NB4 (cell line): ENCODE data around the gene EML3.
"Not testable (repeated sequence)": the region's sequence is repeated elsewhere in the genome, so short reads cannot be mapped to it uniquely, and the experiment has no call there.

Source experiments
- DNase-seq: peaks from one replicate; pipeline ENCODE4 v3.0.0; 2010; ENCODE audit warnings: low read depth
- H3K4me3 ChIP-seq: one replicate; pipeline ENCODE4 v1.5.1; 2011; ENCODE audit warnings: mild to moderate bottlenecking, low read depth, low read length, moderate library complexity
- CTCF ChIP-seq: IDR thresholded peaks from one replicate; pipeline ENCODE4 v1.5.1; 2012; ENCODE audit warnings: low read depth, low read length
- MAX ChIP-seq: IDR thresholded peaks from 2 replicates; pipeline ENCODE4 v1.6.1; 2011; ENCODE audit warnings: low read depth, low read length
- MYC ChIP-seq: IDR thresholded peaks from 2 replicates; pipeline ENCODE4 v1.6.1; 2011; ENCODE audit warnings: low read depth, low read length
- POLR2A ChIP-seq: IDR thresholded peaks from 2 replicates; pipeline ENCODE4 v1.6.1; 2011; ENCODE audit warnings: mild to moderate bottlenecking; ENCODE audit not compliant: insufficient read length; ENCODE audit errors: extremely low read depth

The EML3 gene

GRCh38 chr11:62593434-62594044, 19.0 kb downstream of the EML3 start:
- H3K4me3 ChIP-seq, result no peak overlapping the region
- TF ChIP-seq CTCF, result peak; percentile 90
- peak; percentile 94 for TF ChIP-seq MAX
- peak; percentile 94 for TF ChIP-seq MYC
- no peak for TF ChIP-seq POLR2A
- peak; percentile 94 for DNase-seq

GRCh38 chr11:62592989-62593421, 19.6 kb downstream of the EML3 start:
- TF ChIP-seq POLR2A, result no peak
- TF ChIP-seq MAX, result no peak
- no peak for TF ChIP-seq CTCF
- TF ChIP-seq MYC, result no peak
- peak overlapping the region; percentile 61 for H3K4me3 ChIP-seq
- no peak for DNase-seq

- TF ChIP-seq CTCF (peak; percentile 17), MYC (no peak), POLR2A (no peak)
- peak overlapping the region; percentile 61 for H3K4me3 ChIP-seq
- no peak for DNase-seq
Measured at GRCh38 chr11:62592146-62592815, 20.3 kb downstream of the EML3 start.

- peak within 1 kb of the TSS; percentile 97 for H3K4me3 ChIP-seq
- DNase-seq, result peak; percentile 100
- TF ChIP-seq MAX (peak; percentile 92), MYC (peak; percentile 99), CTCF (no peak), POLR2A (peak; percentile 97)
Measured at GRCh38 chr11:62591448-62592145, 21.0 kb downstream of the EML3 start, which contains the start of gene TUT1. Gene TUT1 (minus strand): TSS chr11:62591523. CDS start chr11:62591485, 38 bp downstream.

- TF ChIP-seq CTCF (peak; percentile 46), MAX (no peak)
- peak; percentile 44 for DNase-seq
Measured at GRCh38 chr11:62588966-62589637, 23.5 kb downstream of the EML3 start.

GRCh38 chr11:62585356-62585755, 27.2 kb downstream of the EML3 start:
- not testable (repeated sequence) for H3K4me3 ChIP-seq, DNase-seq

More at GRCh38 chr11:62588966-62589637, 23.5 kb downstream of the EML3 start:
- no peak overlapping the region for H3K4me3 ChIP-seq

GRCh38 chr11:62581735-62582134, 30.8 kb downstream of the EML3 start:
- not testable (repeated sequence) for H3K4me3 ChIP-seq, DNase-seq
